MM.1S (cell line): Measurements from ENCODE around the gene LRRTM2.

Source experiments
- CTCF ChIP-seq: fragments of 300-600 bp; sonication (generic); IDR thresholded peaks from 2 replicates; pipeline ENCODE4 v1.5.1; 2016; ENCODE audit warnings: antibody characterized with exemption, low read length, mixed read lengths
- EZH2 ChIP-seq: fragments of 300-600 bp; sonication (generic); optimal IDR thresholded peaks from 2 replicates; pipeline ENCODE3; 2017; ENCODE audit warnings: low read depth, mild to moderate bottlenecking, antibody characterized with exemption, low read length, mixed read lengths
- EZH2phosphoT487 ChIP-seq: fragments of 300-600 bp; sonication (generic); IDR thresholded peaks from 2 replicates; pipeline ENCODE4 v1.6.1; 2018; ENCODE audit warnings: antibody characterized with exemption, low read length

- no peak for TF ChIP-seq CTCF
- TF ChIP-seq EZH2: no peak
- no peak for TF ChIP-seq EZH2phosphoT487
Observed at GRCh38 chr5:138833726-138834480, 41.2 kb downstream of the LRRTM2 start.
